ENCODE data around the gene PIF1. TPM values are rescaled to one million over a fixed set of nuclear protein-coding genes. Genes with fewer than 3 reads are reported as not detected.

Gene PIF1
- total RNA-seq, 2 experiments from 2014 or later, result 0.22 to 0.27 TPM

DNA sequence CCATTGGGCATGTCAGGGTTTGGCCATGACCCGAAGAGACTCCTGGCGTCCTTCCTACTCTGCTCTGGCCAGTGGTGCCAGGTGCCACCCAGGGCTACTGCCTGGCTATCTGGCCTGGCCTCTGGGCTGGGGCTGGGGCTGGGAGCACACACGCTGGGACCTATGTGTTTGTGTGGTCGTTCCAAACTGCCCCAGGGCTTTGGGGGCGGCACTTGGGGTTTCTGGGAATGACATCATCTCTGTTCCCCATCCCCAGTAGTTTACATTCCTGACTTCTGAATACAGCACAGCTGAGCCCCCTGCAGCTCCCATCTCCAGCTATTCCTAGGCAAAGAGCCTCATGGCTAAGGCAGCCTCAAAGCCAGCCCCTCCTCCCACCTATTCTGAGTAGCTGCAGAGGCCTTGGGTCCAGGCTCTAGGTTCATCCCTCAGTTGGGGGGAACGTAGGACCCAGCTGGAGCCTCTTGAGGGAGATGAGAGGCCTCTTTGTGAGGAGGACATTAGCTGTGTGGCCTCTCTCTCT lies 40.6 kb upstream of the PIF1 start:
- Histone ChIP-seq H3K36me3 (ENCODE audit: insufficient read depth, low read length) (peaks cover 57% of the 10 kb centered on the region), H3K27ac (ENCODE audit: low read depth in 1 of 2, low read length in 2 of 2) (no peak overlapping the region), H3K27me3 (ENCODE audit: control insufficient read depth in 1 of 2, insufficient read depth in 2 of 2, low read length in 2 of 2) (no peaks in the 10 kb centered on the region), H3K9me3 (ENCODE audit: control insufficient read depth in 1 of 2, insufficient read depth in 1 of 2, low read length in 2 of 2) (no peaks in the 10 kb centered on the region), H3K4me1 (ENCODE audit: insufficient read depth, low read length) (peaks cover 8% of the 10 kb centered on the region), H3K4me3 (ENCODE audit: low read length) (no peak overlapping the region)
- ATAC-seq (ENCODE audit: poor library complexity) (no peak), DNase-seq (no peak)
- H3K27me3 Mint-ChIP-seq, result no peaks in the 10 kb centered on the region
- H3K9me3 Mint-ChIP-seq, result no peaks in the 10 kb centered on the region
- intact Hi-C loops (cut with DNase I, micrococcal nuclease), result no loop called here
- ChIA-PET CTCF (no interaction called here), POLR2A (interaction anchor here (1.4 kb wide), 1 partner anchor 28 kb away, joined by 8 read pairs; no protein-coding TSS in a partner anchor)
- peaks cover 5% of the 10 kb centered on the region for H3K4me1 Mint-ChIP-seq (ENCODE audit: low read depth)
- TF ChIP-seq, protein P1, sequence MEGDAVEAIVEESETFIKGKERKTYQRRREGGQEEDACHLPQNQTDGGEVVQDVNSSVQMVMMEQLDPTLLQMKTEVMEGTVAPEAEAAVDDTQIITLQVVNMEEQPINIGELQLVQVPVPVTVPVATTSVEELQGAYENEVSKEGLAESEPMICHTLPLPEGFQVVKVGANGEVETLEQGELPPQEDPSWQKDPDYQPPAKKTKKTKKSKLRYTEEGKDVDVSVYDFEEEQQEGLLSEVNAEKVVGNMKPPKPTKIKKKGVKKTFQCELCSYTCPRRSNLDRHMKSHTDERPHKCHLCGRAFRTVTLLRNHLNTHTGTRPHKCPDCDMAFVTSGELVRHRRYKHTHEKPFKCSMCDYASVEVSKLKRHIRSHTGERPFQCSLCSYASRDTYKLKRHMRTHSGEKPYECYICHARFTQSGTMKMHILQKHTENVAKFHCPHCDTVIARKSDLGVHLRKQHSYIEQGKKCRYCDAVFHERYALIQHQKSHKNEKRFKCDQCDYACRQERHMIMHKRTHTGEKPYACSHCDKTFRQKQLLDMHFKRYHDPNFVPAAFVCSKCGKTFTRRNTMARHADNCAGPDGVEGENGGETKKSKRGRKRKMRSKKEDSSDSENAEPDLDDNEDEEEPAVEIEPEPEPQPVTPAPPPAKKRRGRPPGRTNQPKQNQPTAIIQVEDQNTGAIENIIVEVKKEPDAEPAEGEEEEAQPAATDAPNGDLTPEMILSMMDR (IDR thresholded peaks at IDR 0.05), result no peak
- no peak overlapping the region for H3K27ac Mint-ChIP-seq
- no peak overlapping the region for H3K4me3 Mint-ChIP-seq
- H3K36me3 Mint-ChIP-seq (ENCODE audit: low read depth), result peaks cover 53% of the 10 kb centered on the region

DNA sequence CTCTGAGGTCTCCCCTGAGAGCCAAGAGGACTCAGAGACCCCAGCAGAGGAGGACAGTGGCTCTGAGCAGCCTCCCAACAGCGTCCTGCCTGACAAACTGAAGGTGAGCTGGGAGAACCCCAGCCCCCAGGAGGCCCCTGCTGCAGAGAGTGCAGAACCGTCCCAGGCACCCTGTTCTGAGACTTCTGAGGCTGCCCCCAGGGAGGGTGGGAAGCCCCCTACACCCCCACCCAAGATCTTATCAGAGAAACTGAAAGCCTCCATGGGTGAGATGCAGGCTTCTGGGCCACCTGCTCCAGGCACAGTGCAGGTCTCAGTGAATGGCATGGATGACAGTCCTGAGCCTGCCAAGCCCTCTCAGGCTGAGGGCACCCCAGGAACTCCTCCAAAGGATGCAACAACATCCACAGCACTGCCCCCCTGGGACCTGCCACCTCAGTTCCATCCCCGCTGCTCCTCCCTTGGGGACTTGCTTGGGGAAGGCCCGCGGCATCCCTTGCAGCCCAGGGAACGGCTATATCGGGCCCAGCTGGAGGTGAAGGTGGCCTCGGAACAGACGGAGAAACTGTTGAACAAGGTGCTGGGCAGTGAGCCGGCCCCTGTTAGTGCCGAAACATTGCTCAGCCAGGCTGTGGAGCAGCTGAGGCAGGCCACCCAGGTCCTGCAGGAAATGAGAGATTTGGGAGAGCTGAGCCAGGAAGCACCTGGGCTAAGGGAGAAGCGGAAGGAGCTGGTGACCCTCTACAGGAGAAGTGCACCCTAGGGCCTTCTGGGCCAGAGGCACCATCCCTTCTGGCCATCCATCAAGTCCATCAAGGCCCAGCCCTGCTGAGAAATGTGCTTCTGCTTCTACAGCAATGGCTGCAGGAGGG lies 39.9 kb upstream of the PIF1 start:
- TF ChIP-seq, protein P1 (IDR thresholded peaks at IDR 0.05), result no peak
- intact Hi-C loops (cut with DNase I, micrococcal nuclease), result no loop called here
- ChIA-PET CTCF (interaction anchor here (0.6 to 1.3 kb wide), 2 partner anchors 30 to 770 kb away, joined by 3 to 5 read pairs; no protein-coding TSS in a partner anchor), POLR2A (interaction anchor here (1.4 to 1.6 kb wide), 2 partner anchors 29 to 30 kb away, joined by 5 to 8 read pairs; no protein-coding TSS in a partner anchor)
- Histone ChIP-seq H3K27ac (ENCODE audit: low read depth in 1 of 2, low read length in 2 of 2) (no peak overlapping the region), H3K4me1 (ENCODE audit: insufficient read depth, low read length) (peaks cover 8% of the 10 kb centered on the region), H3K9me3 (ENCODE audit: control insufficient read depth in 1 of 2, insufficient read depth in 1 of 2, low read length in 2 of 2) (no peaks in the 10 kb centered on the region), H3K27me3 (ENCODE audit: control insufficient read depth in 1 of 2, insufficient read depth in 2 of 2, low read length in 2 of 2) (no peaks in the 10 kb centered on the region), H3K4me3 (ENCODE audit: low read length) (no peak overlapping the region), H3K36me3 (ENCODE audit: insufficient read depth, low read length) (peaks cover 64% of the 10 kb centered on the region)
- Mint-ChIP-seq H3K4me3 (no peak overlapping the region), H3K27ac (no peak overlapping the region), H3K4me1 (ENCODE audit: low read depth) (peaks cover 5% of the 10 kb centered on the region), H3K9me3 (no peaks in the 10 kb centered on the region), H3K36me3 (ENCODE audit: low read depth) (peaks cover 58% of the 10 kb centered on the region), H3K27me3 (no peaks in the 10 kb centered on the region)
- ATAC-seq (ENCODE audit: poor library complexity), result no peak
- DNase-seq, result no peak

DNA sequence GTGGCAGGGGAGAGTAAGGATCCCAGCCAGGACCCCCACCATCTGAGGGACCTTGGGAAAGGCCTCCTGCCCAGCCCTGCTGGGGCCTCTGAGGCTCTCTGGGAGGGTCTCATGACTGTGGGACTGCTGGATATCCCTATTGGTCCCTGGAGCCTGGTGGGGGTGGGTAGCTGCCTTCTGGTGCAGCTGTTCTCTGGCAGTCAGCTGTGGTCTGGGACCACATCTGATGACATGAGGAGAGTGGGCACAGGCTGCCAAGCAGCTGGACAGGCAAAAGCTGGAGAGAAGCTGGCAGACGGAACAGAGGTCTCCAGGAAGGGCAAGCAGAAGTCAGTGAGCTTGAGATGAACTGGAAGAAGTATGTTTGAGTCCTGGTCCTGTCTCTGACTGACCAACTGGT lies 38.6 kb upstream of the PIF1 start:
- Mint-ChIP-seq H3K4me3 (no peak overlapping the region), H3K36me3 (ENCODE audit: low read depth) (peaks cover 64% of the 10 kb centered on the region), H3K27ac (no peak overlapping the region), H3K4me1 (ENCODE audit: low read depth) (no peaks in the 10 kb centered on the region), H3K27me3 (no peaks in the 10 kb centered on the region), H3K9me3 (no peaks in the 10 kb centered on the region)
- H3K27me3 ChIP-seq (ENCODE audit: control insufficient read depth in 1 of 2, insufficient read depth in 2 of 2, low read length in 2 of 2), result no peaks in the 10 kb centered on the region
- no peak overlapping the region for H3K27ac ChIP-seq (ENCODE audit: low read depth in 1 of 2, low read length in 2 of 2)
- intact Hi-C loops (cut with DNase I, micrococcal nuclease), result no loop called here
- peaks cover 77% of the 10 kb centered on the region for H3K36me3 ChIP-seq (ENCODE audit: insufficient read depth, low read length)
- ChIA-PET POLR2A (interaction anchor here (1.2 to 1.6 kb wide), 2 partner anchors 29 to 31 kb away, joined by 3 to 5 read pairs; no protein-coding TSS in a partner anchor), CTCF (interaction anchor here (1.3 kb wide), 1 partner anchor 29 kb away, joined by 3 read pairs; no protein-coding TSS in a partner anchor)
- no peak for DNase-seq
- peaks cover 8% of the 10 kb centered on the region for H3K4me1 ChIP-seq (ENCODE audit: insufficient read depth, low read length)
- H3K4me3 ChIP-seq (ENCODE audit: low read length), result no peak overlapping the region
- ATAC-seq (ENCODE audit: poor library complexity), result no peak
- TF ChIP-seq, protein P1 (IDR thresholded peaks at IDR 0.05), result no peak
- no peaks in the 10 kb centered on the region for H3K9me3 ChIP-seq (ENCODE audit: control insufficient read depth in 1 of 2, insufficient read depth in 1 of 2, low read length in 2 of 2)
